ENCODE data around the gene CAMTA2.

Gene CAMTA2

DNA sequence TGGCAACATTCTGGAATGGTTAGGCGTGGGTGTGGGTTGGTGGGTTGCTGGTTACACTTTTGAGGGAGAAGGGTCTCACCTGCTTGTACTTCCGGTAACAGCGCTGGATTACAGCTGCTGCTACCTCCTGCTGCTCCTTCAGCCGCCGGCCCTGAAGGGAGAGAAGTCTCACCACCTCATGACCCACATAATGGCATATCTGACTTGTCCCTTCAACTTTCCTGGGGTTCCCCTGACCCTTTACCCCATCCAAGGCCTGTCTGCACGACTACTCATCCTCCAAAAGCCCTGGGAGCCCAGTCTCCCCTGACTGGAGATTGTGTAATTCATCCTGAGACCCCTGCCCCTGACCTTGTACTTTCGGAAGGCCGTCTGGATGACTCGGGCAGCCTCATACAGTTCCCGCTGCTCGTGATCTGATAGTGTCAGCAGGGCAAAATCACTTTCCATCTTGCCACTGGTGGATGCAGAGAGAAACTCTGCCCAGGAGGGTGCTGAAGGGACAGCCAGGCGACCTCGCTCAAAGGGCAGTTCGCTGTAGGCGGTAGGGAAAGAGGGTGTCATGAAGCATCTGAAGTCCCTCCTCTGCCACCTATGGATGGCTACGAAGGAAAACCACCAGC is 17.8 kb downstream of the CAMTA2 start:
- DNase-seq (ENCODE audit: low read depth), result no peak

GRCh38 chr17:4969047-4969550 is 18.4 kb downstream of the CAMTA2 start:
- DNase-seq (ENCODE audit: low read depth), result peak; percentile 39

DNA sequence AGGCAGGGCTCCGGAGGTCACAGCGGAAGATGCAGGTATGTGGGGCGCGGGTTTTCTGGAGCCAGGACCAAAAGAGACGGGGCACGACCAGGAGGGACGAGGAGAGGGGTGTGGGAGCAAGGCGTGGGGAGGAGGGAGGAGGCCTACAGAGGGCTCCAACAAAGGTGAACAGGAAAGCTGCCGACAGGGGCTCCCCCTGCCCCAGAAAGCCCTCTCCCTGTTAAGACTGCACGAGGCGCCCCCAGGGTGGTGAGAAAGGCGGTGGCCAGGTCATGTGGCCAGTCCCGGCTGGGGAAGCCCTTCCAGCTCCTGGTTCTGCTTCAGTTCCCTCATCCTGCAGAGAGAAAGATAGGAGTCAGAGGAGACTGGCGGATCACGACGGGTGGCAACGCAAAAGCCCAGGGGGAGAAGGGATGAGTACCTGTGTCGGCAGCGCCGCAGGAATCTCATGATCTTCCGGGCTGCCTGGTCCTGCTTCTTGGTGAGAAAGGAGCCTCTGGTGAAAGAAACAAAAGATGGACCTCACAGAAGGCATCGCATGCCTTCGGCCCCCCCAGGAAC is 18.9 kb downstream of the CAMTA2 start:
- peak; percentile 26 for DNase-seq (ENCODE audit: low read depth)

- peak; percentile 87 for DNase-seq (ENCODE audit: low read depth)
Observed at GRCh38 chr17:4967539-4968485, 19.7 kb downstream of the CAMTA2 start, which contains the start of gene SPAG7. Gene SPAG7, minus strand, starts transcription at chr17:4967817. Its CDS starts 13 bp downstream, at chr17:4967804.

DNA sequence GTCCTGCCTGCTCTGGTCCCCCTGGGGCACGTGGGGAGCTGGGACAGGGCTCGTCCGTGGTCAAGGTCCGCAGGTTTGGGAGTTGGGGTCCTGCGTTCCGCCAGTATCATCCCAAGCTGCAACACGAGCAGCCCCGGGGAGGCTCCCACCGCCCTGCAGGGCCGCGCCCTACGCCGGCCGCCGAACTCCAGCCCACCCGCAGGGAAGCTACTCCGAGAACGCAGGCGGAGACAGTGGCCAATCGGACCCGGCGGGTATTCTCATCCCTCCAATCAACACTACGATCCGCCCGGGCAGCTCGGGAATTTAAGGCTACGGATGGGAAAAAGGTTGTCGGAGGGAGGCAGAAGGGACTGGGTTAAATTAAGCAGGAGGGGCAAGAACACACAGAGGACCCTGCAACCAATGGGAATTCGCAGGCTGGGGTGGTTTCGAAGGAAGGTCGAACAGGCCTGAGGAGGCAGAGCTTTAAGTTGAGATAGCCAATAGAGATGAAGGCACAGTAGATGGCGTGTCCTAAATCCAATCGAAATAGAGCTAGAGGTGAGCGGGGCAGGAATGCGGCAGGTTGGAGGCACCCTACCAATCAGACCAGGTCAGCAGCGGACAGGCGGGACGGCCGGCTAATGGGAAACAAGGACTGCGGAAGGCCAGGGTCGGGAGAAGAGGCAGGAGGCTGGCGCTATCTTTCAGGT is 20.5 kb downstream of the CAMTA2 start:
- peak; percentile 83 for DNase-seq (ENCODE audit: low read depth)

DNA sequence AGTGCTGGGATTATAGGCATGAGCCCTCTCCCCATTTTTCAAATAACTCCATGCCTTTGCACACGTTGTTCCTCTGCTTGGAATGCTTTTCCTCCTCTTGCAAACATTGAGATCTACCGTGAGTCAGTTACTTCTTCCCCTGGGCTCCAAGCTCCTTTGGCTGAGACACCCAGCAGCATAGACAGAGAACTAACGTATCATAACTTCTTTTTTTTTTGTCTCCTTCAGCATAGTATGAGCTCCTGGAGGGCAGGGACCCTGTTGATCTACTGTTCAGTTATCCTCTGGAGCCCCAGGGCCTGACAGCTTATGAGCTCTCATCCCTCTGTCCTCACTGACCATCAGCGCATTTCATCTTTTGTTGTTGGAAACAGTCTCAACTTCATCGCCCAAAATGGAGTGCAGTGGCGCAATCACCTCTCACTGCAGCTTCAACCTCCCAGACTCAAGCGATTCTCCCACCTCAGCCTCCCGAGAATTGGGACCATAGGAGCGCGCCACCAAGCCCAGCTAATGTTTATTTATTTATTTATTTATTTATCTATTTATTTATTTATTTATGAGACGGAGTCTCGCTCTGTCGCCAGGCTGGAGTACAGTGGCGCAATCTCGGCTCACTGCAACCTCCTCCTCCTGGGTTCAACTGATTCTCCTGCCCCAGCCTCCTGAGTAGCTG is 22.0 kb downstream of the CAMTA2 start:
- DNase-seq (ENCODE audit: low read depth), result no peak

DNA sequence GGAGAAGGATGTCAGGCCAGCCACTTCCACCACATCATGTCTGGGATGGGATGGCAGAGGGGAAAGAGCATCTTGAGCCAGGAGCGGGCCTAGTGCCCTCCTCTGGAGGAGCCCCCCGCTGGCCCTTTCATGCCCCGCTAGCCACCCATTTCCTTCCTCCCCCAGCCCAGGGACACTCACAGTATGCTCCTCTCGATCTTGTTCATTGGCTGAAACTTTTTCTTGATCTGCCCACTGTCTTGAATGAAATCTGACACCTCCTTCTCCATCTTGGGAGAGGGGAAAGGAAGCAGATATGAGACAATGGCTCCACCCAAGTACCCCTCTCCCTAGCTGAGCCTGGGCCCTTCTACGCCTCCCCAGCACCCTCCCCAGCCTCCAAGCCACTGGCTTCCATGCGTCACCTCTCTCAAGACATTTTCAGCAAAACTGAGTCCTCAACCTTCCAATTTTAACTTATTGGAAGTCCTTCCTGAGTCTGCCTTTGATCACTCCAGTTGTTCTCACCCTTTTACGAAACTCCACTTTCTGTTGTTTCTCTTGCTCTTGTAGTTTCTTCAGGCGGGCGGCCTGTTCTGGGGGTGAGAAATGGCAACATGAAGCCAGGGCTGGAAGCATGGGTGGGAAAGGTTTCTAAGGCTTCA is 27.1 kb downstream of the CAMTA2 start:
- DNase-seq (ENCODE audit: low read depth), result no peak

GRCh38 chr17:4959261-4959965 is 28.1 kb downstream of the CAMTA2 start:
- no peak for DNase-seq (ENCODE audit: low read depth)

DNA sequence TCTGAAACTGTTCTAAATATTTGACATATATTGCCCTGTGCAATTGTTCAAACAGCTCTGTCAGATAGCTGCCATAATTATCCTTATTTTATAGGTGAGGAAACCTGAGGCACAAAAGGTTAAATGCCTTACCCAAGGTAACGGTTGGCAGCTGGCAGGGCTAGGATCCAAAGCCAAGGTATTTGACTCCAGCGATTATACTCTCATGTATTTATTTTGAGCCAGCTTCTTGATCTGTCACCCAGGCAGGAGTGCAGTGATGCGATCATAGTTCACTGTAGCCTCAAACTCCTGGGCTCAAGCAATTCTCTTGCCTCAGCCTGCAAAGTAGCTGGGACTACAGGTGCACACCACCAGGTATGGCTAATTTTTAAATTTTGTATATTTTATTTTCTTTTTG is 29.4 kb downstream of the CAMTA2 start:
- no peak for DNase-seq (ENCODE audit: low read depth)

DNA sequence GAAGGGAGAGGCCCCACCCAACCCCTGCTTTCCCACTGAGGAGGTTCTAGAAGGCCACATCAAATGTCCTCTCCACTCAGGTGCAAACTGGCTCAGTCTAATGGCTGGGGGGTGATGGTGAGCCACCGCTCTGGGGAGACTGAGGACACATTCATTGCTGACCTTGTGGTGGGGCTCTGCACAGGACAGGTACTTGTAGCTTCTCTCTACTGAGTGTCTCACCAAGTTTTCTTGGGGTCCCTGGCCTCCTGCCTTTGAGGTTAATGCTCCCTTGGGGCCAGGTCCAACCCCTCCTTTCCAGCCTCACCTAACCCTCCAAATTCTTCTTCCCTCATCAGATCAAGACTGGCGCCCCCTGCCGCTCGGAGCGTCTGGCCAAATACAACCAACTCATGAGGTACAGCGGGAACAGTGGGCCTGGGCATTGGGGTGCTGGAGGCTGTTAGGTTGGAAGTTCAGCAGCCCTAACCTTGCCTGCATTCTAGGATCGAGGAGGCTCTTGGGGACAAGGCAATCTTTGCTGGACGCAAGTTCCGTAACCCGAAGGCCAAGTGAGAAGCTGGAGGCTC is 30.9 kb downstream of the CAMTA2 start:
- peak; percentile 23 for DNase-seq (ENCODE audit: low read depth)

GRCh38 chr17:4955091-4955490 is 32.4 kb downstream of the CAMTA2 start:
- DNase-seq (ENCODE audit: low read depth), result no peak

DNA sequence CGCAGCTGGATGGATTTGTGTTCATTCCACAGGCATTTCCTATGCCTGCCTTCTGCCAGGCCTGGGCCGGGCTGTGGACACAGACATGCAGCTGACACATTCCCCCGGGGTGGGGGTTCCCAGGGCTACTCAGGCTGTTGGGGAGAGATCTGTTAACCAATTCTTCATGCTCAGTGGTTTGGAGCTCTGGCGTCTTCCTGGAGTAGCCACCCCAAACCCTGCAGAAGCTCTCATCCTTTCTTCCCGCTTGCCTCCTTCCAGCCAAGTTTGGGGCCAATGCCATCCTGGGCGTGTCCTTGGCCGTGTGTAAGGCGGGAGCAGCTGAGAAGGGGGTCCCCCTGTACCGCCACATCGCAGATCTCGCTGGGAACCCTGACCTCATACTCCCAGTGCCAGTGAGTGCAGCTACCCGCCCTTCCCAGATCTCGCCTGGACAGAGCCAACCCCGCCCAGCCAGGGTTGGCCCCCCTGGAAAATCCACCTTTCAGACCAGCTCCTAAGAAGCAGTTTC is 34.0 kb downstream of the CAMTA2 start:
- no peak for DNase-seq (ENCODE audit: low read depth)

DNA sequence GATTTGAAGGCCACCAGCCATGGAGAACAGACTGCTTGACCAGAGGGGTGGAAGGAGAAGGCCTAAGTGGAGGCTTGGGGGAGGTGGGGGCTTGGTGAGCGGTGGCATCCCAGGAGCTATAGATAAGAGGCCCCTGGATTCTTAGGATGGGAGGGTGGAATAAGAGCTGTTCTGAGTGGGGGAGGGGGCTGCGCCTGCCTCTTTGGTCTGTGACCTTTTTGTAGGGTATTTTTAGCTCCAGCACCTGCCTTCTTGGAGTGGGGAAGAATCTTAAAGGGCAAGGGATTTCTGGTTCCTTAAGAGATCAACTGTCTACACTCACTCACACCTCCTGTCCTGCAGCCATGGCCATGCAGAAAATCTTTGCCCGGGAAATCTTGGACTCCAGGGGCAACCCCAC is 36.0 kb downstream of the CAMTA2 start:
- no peak for DNase-seq (ENCODE audit: low read depth)

DNA sequence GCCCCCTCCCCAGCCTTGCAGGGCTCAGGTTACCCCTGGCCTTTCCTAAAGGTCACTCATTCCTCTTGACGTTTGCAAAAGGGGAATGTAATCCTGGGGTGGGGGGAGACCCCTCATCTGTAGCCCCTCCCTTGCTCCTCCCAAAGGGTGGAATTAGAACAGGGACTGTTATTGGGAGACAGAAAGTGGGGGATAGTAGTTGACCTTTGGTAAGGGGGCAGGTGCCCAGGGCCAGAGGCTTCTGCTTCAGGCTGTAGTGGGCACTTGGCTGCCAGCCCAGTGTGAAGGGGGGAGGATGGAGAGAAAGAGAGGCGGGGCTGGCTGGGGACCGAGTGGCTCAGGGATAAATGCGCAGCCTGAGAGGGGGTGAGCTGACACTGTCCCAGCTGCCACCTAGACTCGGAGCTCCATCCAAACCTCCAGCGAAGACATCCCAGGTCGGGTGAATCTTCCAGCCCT is 36.7 kb downstream of the CAMTA2 start, which contains the start of gene ENO3:
Gene ENO3 (plus strand): TSS at position 374 of the 459 bp plus-strand sequence. CDS start 711 bp downstream, outside the sequence.
- DNase-seq (ENCODE audit: low read depth), result no peak

DNA sequence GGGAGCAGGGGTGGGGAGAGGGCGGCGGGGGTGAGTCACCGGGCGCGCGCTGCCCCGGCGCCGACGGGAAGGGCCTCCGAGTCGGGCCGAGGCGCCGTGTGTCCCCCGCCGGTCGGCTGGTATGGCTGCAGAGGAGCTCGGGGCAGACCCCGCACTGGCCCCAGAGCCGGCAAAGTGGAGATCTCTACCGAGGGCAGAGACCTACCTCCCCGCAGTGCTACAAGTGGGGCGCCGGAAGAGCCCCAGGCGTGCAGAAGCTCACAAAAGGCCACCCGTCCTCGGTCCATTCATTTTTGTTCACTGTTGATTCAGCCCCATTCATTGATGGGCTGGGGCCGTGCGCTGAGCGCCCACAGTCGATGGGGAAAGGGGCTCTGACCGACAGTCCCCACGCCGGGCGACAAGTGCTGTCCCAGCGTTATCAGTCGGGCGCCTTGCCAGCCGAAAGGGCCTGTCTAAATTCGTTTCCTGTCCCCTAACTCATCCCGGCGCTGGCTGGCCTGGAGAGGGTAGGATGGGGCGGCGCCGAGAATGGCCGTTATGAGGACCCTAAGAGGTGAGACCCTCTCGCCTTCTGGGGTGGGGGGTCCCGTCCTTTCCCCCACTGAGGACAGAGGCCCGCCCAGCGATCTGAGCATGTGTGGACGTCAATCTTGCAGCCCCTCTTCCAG is 37.3 kb downstream of the CAMTA2 start:
- DNase-seq (ENCODE audit: low read depth), result peak; percentile 23

- peak; percentile 63 for DNase-seq (ENCODE audit: low read depth)
Observed at GRCh38 chr17:4949321-4950074, 38.0 kb downstream of the CAMTA2 start.

- DNase-seq (ENCODE audit: low read depth), result peak; percentile 67
Observed at GRCh38 chr17:4948931-4949320, 38.5 kb downstream of the CAMTA2 start.
